Activated T-cell treated with anti-CD3 and anti-CD28 coated beads for 1 hour (primary cell): ENCODE data around the gene SOX12.
A peak's percentile ranks its signal among the peaks of the same experiment; 100 is the strongest.

Experiments used
- DNase-seq: peaks from one replicate; pipeline ENCODE4 v3.0.0-alpha.2; 2020; ENCODE audit warnings: low read depth

SOX12 gene

GRCh38 chr20:325045-325888 lies at the start of gene SOX12:
Gene SOX12 (plus strand): TSS chr20:325552. CDS start chr20:325925, 373 bp downstream.
- DNase-seq: peak; percentile 96

- DNase-seq: no peak
Observed at GRCh38 chr20:275791-276190, 49.6 kb upstream of the SOX12 start.

GRCh38 chr20:276620-277495 lies 48.5 kb upstream of the SOX12 start:
- DNase-seq: no peak

- no peak for DNase-seq
Observed at GRCh38 chr20:277496-277781, 47.9 kb upstream of the SOX12 start.

GRCh38 chr20:278181-278580 lies 47.2 kb upstream of the SOX12 start:
- DNase-seq: no peak

GRCh38 chr20:278607-279571 lies 46.5 kb upstream of the SOX12 start:
- no peak for DNase-seq

GRCh38 chr20:284172-284571 lies 41.2 kb upstream of the SOX12 start:
- DNase-seq: no peak

- no peak for DNase-seq
Observed at GRCh38 chr20:286508-286907, 38.8 kb upstream of the SOX12 start.

- no peak for DNase-seq
Observed at GRCh38 chr20:288956-289692, 36.2 kb upstream of the SOX12 start.

- no peak for DNase-seq
Observed at GRCh38 chr20:289693-290083, 35.7 kb upstream of the SOX12 start.

GRCh38 chr20:290084-290831 lies 35.1 kb upstream of the SOX12 start, which contains the start of gene C20orf96:
Gene C20orf96 (minus strand): TSS chr20:290750. CDS start chr20:290610, 140 bp downstream.
- DNase-seq: peak; percentile 77

GRCh38 chr20:294602-295001 lies 30.8 kb upstream of the SOX12 start:
- DNase-seq: no peak

GRCh38 chr20:295804-296203 lies 29.5 kb upstream of the SOX12 start:
- no peak for DNase-seq

- peak; percentile 73 for DNase-seq
Observed at GRCh38 chr20:297098-297924, 28.0 kb upstream of the SOX12 start, which contains the start of gene ZCCHC3. Gene ZCCHC3 (plus strand): TSS chr20:297570. CDS start chr20:297587, 17 bp downstream.

GRCh38 chr20:297925-298775 lies 27.2 kb upstream of the SOX12 start:
- DNase-seq: peak; percentile 26

GRCh38 chr20:298776-299391 lies 26.5 kb upstream of the SOX12 start:
- DNase-seq: no peak

GRCh38 chr20:300345-300990 lies 24.9 kb upstream of the SOX12 start:
- DNase-seq: no peak
